HG03108 (cell line): ENCODE results near the gene RPP14.
"Not testable (repeated sequence)": the region's sequence is repeated elsewhere in the genome, so short reads cannot be mapped to it uniquely, and the experiment has no call there.

Experiments
- ATAC-seq: cut with Tn5 transposase; IDR thresholded peaks from one replicate; pipeline ENCODE4 v1.9.1; 2021; ENCODE audit warnings: moderate library complexity; ENCODE audit not compliant: unreplicated experiment

RPP14 gene

DNA sequence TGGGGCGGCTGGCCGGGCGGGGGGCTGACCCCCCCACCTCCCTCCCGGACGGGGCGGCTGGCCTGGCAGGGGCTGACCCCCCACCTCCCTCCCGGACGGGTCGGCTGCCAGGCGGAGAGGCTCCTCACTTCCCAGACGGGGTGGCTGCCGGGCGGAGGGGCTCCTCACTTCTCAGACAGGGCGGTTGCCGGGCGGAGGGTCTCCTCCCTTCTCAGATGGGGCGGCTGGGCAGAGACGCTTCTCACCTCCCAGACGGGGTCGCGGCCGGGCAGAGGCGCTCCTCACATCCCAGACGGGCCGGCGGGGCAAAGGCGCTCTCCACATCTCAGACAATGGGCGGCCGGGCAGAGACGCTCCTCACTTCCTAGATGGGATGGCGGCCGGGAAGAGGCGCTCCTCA lies 15.6 kb upstream of the RPP14 start:
- not testable (repeated sequence) for ATAC-seq

DNA sequence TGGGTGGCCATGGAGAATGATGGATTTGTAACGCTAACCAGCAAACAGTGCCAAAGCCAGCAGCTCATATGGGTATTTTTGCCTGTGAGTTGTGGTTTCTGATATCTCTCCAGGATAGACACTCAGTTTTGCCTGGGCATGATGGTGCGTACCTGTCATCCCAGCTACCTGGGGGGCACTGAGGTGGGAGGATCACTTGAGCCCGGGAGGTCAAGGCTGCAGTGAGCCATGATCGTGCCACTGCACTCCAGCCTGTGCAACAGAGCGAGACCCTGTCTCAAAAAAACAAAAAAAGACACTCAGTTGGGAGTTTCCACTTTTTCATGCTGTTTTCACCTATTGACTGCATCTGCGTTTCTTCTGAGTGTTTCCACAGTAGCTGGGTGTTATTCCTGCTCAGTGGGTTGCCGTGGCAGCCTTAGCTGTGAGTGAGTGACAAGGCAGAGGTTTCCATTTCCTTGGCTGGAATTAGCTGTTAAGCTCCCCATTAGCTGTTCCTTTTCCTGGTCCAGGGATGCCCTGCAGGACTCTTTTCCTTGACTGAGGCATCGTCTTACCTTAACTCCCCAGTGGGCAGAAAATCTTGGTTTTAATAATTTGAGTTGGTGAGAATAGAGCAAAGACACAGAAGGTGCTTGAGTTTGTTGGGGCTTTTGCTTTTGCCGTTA lies 14.2 kb upstream of the RPP14 start:
- no peak for ATAC-seq

GRCh38 chr3:58292866-58293265 lies 13.2 kb upstream of the RPP14 start:
- ATAC-seq, result no peak

DNA sequence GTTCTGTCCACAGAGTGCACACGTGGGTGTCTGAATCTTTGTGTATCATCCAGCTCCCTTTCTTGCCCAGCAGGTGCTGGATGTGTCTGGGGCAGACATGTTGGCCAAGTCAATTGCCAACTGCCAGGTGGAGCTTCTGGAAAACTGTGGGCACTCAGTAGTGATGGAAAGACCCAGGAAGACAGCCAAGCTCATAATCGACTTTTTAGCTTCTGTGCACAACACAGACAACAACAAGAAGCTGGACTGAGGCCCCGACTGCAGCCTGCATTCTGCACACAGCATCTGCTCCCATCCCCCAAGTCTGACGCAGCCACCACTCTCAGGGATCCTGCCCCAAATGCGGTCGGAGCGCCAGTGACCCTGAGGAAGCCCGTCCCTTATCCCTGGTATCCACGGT lies 12.5 kb upstream of the RPP14 start:
- no peak for ATAC-seq

DNA sequence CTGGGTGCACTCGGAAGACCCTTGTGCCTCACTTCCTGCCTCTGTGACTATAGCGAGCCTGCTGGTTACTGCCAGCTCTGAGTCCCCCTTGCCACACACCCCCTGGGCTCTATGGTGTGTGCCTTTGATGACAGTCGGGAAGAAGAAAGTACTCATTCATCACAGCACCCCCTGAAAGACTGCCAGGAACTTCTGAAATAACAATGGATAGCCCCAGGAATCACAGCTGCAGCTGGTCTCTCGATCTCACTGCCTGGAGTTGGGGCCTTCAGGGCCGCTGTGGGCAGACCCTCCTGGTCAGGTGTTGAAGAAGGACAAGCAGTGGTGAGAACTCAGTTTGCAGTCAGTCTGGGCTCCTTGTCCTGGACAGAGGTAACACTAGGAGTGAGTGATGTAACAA lies 9.8 kb upstream of the RPP14 start:
- ATAC-seq, result no peak

- no peak for ATAC-seq
These were observed 9.2 kb upstream of the RPP14 start for GRCh38 chr3:58296843-58297242.

GRCh38 chr3:58298190-58298589 lies 7.9 kb upstream of the RPP14 start:
- no peak for ATAC-seq

GRCh38 chr3:58299075-58299474 lies 7.0 kb upstream of the RPP14 start:
- no peak for ATAC-seq

DNA sequence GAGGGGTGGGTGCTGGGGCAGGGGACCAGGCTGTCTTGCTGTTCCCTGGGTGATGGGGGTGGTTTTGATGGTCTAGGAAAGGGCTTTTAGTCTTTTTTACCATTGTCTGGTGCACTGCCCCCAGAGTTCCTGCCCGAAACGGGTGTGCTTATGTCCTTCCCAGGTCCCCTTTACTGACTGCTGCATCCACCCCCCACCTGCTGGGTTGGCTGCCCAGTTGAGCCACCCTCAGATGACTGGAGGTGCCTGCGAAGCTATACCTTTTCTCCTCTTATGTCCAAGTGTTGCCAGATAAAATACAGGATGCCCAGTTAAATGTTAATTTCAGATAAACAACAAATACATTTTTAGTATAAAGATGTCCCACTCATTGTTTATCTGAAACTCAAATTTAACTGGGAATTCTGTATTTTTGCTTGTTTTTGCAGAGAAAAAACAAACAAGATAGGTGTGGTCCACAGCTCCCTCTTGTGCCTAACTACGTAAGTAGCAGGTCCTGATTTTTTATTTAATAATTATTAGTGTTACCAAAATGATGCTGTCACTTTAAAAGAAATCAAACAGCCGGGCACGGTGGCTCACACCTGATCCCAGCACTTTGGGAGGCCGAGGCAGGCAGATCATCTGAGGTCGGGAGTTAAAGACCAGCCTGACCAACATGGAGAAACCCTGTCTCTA lies 6.1 kb upstream of the RPP14 start:
- ATAC-seq, result no peak

DNA sequence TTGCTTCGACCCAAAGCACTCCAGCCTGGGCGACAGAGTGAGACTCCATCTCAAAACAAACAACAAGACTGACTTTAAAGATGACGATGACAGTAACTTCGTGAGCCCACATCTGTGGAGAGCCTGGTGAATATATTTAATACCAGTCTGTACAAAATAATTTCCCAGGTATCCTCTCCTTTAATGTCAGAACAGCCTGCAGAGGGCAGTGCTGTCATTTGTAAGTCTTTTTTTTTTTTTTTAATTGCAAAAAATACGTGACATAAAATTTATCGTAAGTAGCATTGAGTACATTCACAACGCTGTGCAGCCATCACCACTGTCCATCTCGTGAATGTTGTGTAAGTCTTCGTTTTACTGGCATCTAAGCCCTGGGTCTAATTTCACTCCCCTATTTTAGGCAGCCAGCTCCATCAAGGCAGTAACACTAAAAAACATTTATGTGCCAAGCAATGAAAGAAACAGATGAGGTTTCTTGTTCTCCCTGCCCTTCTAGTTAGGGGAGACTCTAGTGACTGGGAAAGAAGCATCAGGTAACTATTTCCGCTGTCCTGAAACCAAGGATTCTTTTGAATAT lies 1.7 kb downstream of the RPP14 start:
- no peak for ATAC-seq

GRCh38 chr3:58308728-58309127 lies 2.7 kb downstream of the RPP14 start:
- no peak for ATAC-seq

DNA sequence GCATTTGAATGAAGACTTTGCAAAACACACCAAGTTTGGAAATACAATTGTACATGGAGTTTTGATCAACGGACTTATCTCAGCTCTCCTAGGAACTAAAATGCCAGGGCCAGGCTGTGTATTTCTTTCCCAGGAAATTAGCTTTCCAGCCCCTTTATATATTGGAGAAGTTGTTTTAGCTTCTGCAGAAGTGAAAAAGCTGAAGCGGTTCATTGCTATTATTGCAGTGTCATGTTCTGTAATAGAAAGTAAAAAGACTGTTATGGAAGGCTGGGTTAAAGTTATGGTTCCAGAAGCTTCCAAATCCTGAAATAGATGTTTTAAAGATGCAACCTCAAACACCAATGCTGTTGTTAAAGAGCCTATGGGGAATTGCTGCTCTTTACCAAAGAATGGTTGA lies 11.8 kb downstream of the RPP14 start:
- no peak for ATAC-seq

GRCh38 chr3:58321791-58322190 lies 15.7 kb downstream of the RPP14 start:
- ATAC-seq, result no peak

- ATAC-seq, result no peak
These were observed 16.7 kb downstream of the RPP14 start for GRCh38 chr3:58322793-58323192.

DNA sequence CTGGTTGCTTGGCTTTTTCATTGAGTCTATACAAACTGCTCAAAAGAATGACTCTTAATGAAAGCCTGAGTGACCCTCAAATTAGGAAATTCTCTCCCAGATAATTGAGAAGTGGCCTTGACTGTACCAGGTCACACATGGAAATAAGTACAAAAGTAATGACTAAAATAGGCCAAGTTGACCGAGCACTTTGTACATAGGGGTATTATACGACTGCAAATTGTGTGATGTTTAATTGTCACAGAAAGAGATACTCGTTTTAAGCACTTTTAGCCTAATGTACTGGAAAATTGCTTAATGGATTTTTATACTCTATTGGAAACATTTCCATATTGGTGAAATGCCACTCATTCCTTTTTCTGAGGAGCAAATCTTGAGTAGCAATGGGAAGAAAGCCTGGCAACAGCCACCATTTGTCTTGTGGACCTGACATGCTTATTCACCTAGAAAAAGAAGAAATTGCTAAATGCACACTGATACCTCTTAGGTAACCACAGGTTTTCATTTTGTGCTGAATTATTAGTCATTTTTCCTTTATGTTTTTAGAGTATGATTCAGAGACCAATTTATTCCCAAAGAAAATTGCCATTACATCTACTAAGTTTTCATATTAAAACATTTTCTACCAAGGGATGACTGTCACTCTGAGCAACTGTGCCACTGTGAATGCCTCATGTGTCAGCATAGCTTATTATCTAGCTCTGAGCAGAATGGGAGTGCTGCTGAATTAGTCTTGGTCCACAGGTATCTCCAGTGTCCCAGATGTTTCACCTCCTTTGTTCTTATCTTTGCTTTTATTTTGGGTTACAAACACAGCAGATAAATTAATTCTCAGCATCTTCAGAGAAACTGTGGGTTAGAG lies 17.7 kb downstream of the RPP14 start:
- no peak for ATAC-seq

- no peak for ATAC-seq
These were observed 18.6 kb downstream of the RPP14 start for GRCh38 chr3:58324391-58325390.

- no peak for ATAC-seq
These were observed 19.5 kb downstream of the RPP14 start for GRCh38 chr3:58325525-58325992.

DNA sequence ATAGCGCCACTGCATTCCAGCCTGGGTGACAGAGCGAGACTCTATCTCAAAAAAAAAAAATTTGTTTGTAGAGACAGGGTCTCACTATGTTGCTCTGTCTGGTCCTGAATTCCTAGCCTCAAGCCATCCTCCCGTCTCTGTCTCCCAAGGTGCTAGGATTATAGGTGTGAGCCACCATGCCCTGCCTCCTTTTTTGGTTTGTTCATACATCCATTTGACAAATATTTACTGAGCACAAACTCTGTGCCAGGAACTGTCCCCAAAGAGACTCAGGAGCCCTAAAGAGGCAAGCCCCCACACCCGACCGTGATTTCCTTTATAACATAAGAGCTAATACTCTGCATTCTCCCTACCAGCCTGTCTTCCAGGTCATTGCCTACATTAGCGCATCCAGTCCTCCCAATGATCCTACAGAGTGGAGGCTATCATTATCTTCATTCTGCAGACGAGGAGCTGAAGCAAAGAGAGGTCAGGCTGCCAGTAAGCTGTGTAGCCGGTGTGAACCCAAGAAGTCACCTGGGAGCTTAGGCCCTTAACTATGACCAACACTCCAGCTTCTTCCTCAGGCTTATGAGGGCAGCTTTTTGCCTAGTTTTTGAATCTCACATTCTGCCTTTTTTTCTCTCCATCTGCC lies 20.3 kb downstream of the RPP14 start:
- ATAC-seq, result no peak

- ATAC-seq, result no peak
These were observed 23.3 kb downstream of the RPP14 start for GRCh38 chr3:58329150-58329921.
